HG03442 (cell line): ENCODE results near the gene ALDH3A2.

Experiments used
- ATAC-seq: cut with Tn5 transposase; IDR thresholded peaks from one replicate; pipeline ENCODE4 v1.9.1; 2021; ENCODE audit warnings: mild to moderate bottlenecking, moderate library complexity; ENCODE audit not compliant: unreplicated experiment

ALDH3A2 gene

GRCh38 chr17:19648475-19649273 lies at the start of gene ALDH3A2:
Gene ALDH3A2 (plus strand): TSS chr17:19648751. CDS start chr17:19648972, 221 bp downstream.
- ATAC-seq = peak; percentile 86

- no peak for ATAC-seq
These were observed 38.2 kb upstream of the ALDH3A2 start for GRCh38 chr17:19610311-19610710.

- ATAC-seq = no peak
These were observed 37.7 kb upstream of the ALDH3A2 start for GRCh38 chr17:19610879-19611278.

- no peak for ATAC-seq
These were observed 34.6 kb upstream of the ALDH3A2 start for GRCh38 chr17:19613979-19614378.

- ATAC-seq = no peak
These were observed 33.7 kb upstream of the ALDH3A2 start for GRCh38 chr17:19614900-19615299.

GRCh38 chr17:19618015-19618414 lies 30.5 kb upstream of the ALDH3A2 start:
- no peak for ATAC-seq

GRCh38 chr17:19619705-19620325 lies 28.7 kb upstream of the ALDH3A2 start:
- ATAC-seq = no peak

GRCh38 chr17:19621697-19622096 lies 26.9 kb upstream of the ALDH3A2 start:
- ATAC-seq = no peak

GRCh38 chr17:19626079-19626478 lies 22.5 kb upstream of the ALDH3A2 start:
- ATAC-seq = no peak

GRCh38 chr17:19629449-19629848 lies 19.1 kb upstream of the ALDH3A2 start:
- no peak for ATAC-seq

- ATAC-seq = no peak
These were observed 18.5 kb upstream of the ALDH3A2 start for GRCh38 chr17:19630035-19630434.

GRCh38 chr17:19630661-19631060 lies 17.9 kb upstream of the ALDH3A2 start:
- ATAC-seq = no peak

GRCh38 chr17:19631905-19632304 lies 16.6 kb upstream of the ALDH3A2 start:
- ATAC-seq = no peak

GRCh38 chr17:19641687-19642372 lies 6.7 kb upstream of the ALDH3A2 start:
- no peak for ATAC-seq

- ATAC-seq = no peak
These were observed 6.1 kb upstream of the ALDH3A2 start for GRCh38 chr17:19642373-19642893.

GRCh38 chr17:19644493-19645210 lies 3.9 kb upstream of the ALDH3A2 start:
- ATAC-seq = no peak

- no peak for ATAC-seq
These were observed 2.8 kb upstream of the ALDH3A2 start for GRCh38 chr17:19645734-19646201.

- no peak for ATAC-seq
These were observed 1.5 kb upstream of the ALDH3A2 start for GRCh38 chr17:19646788-19647696.

GRCh38 chr17:19647697-19648474 lies 665 bp upstream of the ALDH3A2 start:
- peak; percentile 4 for ATAC-seq
